ENCODE results near the gene REM2. TPM values are rescaled to one million over a fixed set of nuclear protein-coding genes. Genes with fewer than 3 reads are reported as not detected.
"Not testable (repeated sequence)": the region's sequence is repeated elsewhere in the genome, so short reads cannot be mapped to it uniquely, and the experiment has no call there.

The REM2 gene
- total RNA-seq, 1 experiment from 2014 or later, result 0.27 TPM

GRCh38 chr14:22896356-22896755 is 13.3 kb downstream of the REM2 start:
- no peak for DNase-seq (ENCODE audit: low spot score)

GRCh38 chr14:22896760-22897159 is 13.7 kb downstream of the REM2 start:
- no peak for DNase-seq (ENCODE audit: low spot score)

- no peak for DNase-seq (ENCODE audit: low spot score)
Measured at GRCh38 chr14:22897357-22897756, 14.3 kb downstream of the REM2 start.

- no peak for DNase-seq (ENCODE audit: low spot score)
Measured at GRCh38 chr14:22898302-22899090, 15.5 kb downstream of the REM2 start.

- peak; percentile 66 for DNase-seq (ENCODE audit: low spot score)
Measured at GRCh38 chr14:22900081-22900799, 17.2 kb downstream of the REM2 start.

GRCh38 chr14:22901799-22902198 is 18.8 kb downstream of the REM2 start:
- DNase-seq (ENCODE audit: low spot score), result no peak

GRCh38 chr14:22903742-22904087 is 20.7 kb downstream of the REM2 start:
- DNase-seq (ENCODE audit: low spot score), result no peak

GRCh38 chr14:22905627-22906026 is 22.6 kb downstream of the REM2 start:
- no peak for DNase-seq (ENCODE audit: low spot score)

- no peak for DNase-seq (ENCODE audit: low spot score)
Measured at GRCh38 chr14:22906073-22906472, 23.1 kb downstream of the REM2 start.

GRCh38 chr14:22907429-22907828 is 24.4 kb downstream of the REM2 start:
- DNase-seq (ENCODE audit: low spot score), result no peak

GRCh38 chr14:22908601-22909000 is 25.6 kb downstream of the REM2 start:
- no peak for DNase-seq (ENCODE audit: low spot score)

- DNase-seq (ENCODE audit: low spot score), result no peak
Measured at GRCh38 chr14:22910916-22911315, 27.9 kb downstream of the REM2 start.

GRCh38 chr14:22914836-22915235 is 31.8 kb downstream of the REM2 start:
- DNase-seq (ENCODE audit: low spot score), result not testable (repeated sequence)

- DNase-seq (ENCODE audit: low spot score), result no peak
Measured at GRCh38 chr14:22915886-22916521, 33.0 kb downstream of the REM2 start.

- peak; percentile 100 for DNase-seq (ENCODE audit: low spot score)
Measured at GRCh38 chr14:22918804-22919600, 36.0 kb downstream of the REM2 start, which contains the start of gene RBM23. RBM23 (minus strand) TSS chr14:22919149.

- no peak for DNase-seq (ENCODE audit: low spot score)
Measured at GRCh38 chr14:22919601-22919921, 36.5 kb downstream of the REM2 start.

- DNase-seq (ENCODE audit: low spot score), result no peak
Measured at GRCh38 chr14:22920697-22921096, 37.7 kb downstream of the REM2 start.

- no peak for DNase-seq (ENCODE audit: low spot score)
Measured at GRCh38 chr14:22922294-22922693, 39.3 kb downstream of the REM2 start.

- DNase-seq (ENCODE audit: low spot score), result no peak
Measured at GRCh38 chr14:22923746-22924145, 40.7 kb downstream of the REM2 start.

GRCh38 chr14:22925513-22925912 is 42.5 kb downstream of the REM2 start:
- DNase-seq (ENCODE audit: low spot score), result no peak

GRCh38 chr14:22926316-22926715 is 43.3 kb downstream of the REM2 start:
- DNase-seq (ENCODE audit: low spot score), result no peak
